Liver (tissue), 3 donors: ENCODE results near the gene CACHD1.

Experiments
- FOXA1 ChIP-seq: IDR thresholded peaks from 2 replicates; pipeline ENCODE4 v1.6.1; 2016; ENCODE audit warnings: antibody characterized with exemption
- GABPA ChIP-seq, 2 donors: IDR thresholded peaks in 1 of 2; conservative IDR thresholded peaks in 1 of 2; 2 replicates each; pipeline ENCODE4 v1.6.1; 2016; ENCODE audit warnings: antibody characterized with exemption in 2 of 2, mild to moderate bottlenecking in 1 of 2, moderate library complexity in 1 of 2
- JUND ChIP-seq, 2 donors: IDR thresholded peaks; 2 replicates each; pipeline ENCODE4 v1.6.1; 2016; ENCODE audit warnings: antibody characterized with exemption in 2 of 2
- NR2F2 ChIP-seq: IDR thresholded peaks from 2 replicates; pipeline ENCODE4 v1.6.1; 2016; ENCODE audit warnings: antibody characterized with exemption
- RAD21 ChIP-seq, 2 donors: IDR thresholded peaks; 2 replicates each; pipeline ENCODE4 v1.6.1; 2016; ENCODE audit warnings: antibody characterized with exemption in 2 of 2, mild to moderate bottlenecking in 2 of 2
- RXRA ChIP-seq, 2 donors: IDR thresholded peaks; 2 replicates each; pipeline ENCODE4 v1.6.1; 2017 to 2018; ENCODE audit warnings: antibody characterized with exemption in 2 of 2, mild to moderate bottlenecking in 1 of 2
- SP1 ChIP-seq: IDR thresholded peaks from 2 replicates; pipeline ENCODE4 v1.6.1; 2018; ENCODE audit warnings: antibody characterized with exemption, mild to moderate bottlenecking
- TAF1 ChIP-seq: conservative IDR thresholded peaks from 2 replicates; pipeline ENCODE4 v1.6.1; 2016; ENCODE audit warnings: antibody characterized with exemption, mild to moderate bottlenecking
- YY1 ChIP-seq: IDR thresholded peaks from 2 replicates; pipeline ENCODE4 v1.6.1; 2016; ENCODE audit warnings: antibody characterized with exemption, mild to moderate bottlenecking
- TF ChIP-seq, protein P1 (sequence below): fragments of 150-350 bp; IDR thresholded peaks from 2 replicates; pipeline ENCODE4 v1.5.1; 2017; ENCODE audit warnings: improper control_type of control experiment, low read depth, low read length; ENCODE audit not compliant: missing input control
- TF ChIP-seq, protein P2 (sequence below): IDR thresholded peaks from 2 replicates; pipeline ENCODE4 v1.6.1; 2016; ENCODE audit warnings: antibody characterized with exemption, mild to moderate bottlenecking
- TF ChIP-seq, protein P3 (sequence below): IDR thresholded peaks from 2 replicates; pipeline ENCODE4 v1.6.1; 2016; ENCODE audit warnings: antibody characterized with exemption
- TF ChIP-seq, protein P4 (sequence below): IDR thresholded peaks from 2 replicates; pipeline ENCODE4 v1.6.1; 2016; ENCODE audit warnings: antibody characterized with exemption
- donor health status: healthy.
- donor health status: healthy.

DNA sequence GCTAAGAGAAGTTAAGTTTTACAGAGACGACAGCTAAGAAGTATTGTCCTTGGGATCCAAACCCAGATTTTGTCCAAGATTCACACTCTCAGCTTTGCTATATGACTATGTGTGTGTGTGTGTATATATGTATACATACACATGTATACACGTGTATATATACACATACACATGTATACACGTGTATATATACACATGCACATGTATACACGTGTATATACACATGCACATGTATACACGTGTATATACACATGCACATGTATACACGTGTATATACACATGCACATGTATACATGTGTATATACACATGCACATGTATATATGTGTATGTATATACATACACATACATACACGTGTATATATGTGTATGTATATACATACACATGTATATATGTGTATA is 3.9 kb upstream of the CACHD1 start:
- TF ChIP-seq, protein P1, sequence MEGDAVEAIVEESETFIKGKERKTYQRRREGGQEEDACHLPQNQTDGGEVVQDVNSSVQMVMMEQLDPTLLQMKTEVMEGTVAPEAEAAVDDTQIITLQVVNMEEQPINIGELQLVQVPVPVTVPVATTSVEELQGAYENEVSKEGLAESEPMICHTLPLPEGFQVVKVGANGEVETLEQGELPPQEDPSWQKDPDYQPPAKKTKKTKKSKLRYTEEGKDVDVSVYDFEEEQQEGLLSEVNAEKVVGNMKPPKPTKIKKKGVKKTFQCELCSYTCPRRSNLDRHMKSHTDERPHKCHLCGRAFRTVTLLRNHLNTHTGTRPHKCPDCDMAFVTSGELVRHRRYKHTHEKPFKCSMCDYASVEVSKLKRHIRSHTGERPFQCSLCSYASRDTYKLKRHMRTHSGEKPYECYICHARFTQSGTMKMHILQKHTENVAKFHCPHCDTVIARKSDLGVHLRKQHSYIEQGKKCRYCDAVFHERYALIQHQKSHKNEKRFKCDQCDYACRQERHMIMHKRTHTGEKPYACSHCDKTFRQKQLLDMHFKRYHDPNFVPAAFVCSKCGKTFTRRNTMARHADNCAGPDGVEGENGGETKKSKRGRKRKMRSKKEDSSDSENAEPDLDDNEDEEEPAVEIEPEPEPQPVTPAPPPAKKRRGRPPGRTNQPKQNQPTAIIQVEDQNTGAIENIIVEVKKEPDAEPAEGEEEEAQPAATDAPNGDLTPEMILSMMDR = no peak
- TF ChIP-seq, protein P2, sequence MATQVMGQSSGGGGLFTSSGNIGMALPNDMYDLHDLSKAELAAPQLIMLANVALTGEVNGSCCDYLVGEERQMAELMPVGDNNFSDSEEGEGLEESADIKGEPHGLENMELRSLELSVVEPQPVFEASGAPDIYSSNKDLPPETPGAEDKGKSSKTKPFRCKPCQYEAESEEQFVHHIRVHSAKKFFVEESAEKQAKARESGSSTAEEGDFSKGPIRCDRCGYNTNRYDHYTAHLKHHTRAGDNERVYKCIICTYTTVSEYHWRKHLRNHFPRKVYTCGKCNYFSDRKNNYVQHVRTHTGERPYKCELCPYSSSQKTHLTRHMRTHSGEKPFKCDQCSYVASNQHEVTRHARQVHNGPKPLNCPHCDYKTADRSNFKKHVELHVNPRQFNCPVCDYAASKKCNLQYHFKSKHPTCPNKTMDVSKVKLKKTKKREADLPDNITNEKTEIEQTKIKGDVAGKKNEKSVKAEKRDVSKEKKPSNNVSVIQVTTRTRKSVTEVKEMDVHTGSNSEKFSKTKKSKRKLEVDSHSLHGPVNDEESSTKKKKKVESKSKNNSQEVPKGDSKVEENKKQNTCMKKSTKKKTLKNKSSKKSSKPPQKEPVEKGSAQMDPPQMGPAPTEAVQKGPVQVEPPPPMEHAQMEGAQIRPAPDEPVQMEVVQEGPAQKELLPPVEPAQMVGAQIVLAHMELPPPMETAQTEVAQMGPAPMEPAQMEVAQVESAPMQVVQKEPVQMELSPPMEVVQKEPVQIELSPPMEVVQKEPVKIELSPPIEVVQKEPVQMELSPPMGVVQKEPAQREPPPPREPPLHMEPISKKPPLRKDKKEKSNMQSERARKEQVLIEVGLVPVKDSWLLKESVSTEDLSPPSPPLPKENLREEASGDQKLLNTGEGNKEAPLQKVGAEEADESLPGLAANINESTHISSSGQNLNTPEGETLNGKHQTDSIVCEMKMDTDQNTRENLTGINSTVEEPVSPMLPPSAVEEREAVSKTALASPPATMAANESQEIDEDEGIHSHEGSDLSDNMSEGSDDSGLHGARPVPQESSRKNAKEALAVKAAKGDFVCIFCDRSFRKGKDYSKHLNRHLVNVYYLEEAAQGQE = no peak
- TF ChIP-seq SP1 (no peak), JUND (IDR thresholded peaks at IDR 0.05) (no peak), TAF1 (no peak), NR2F2 (no peak), GABPA (IDR thresholded peaks at IDR 0.05 in 1 of 2, conservative IDR thresholded peaks at IDR 0.05 in 1 of 2) (no peak), RAD21 (IDR thresholded peaks at IDR 0.05) (no peak), FOXA1 (no peak), YY1 (no peak), RXRA (IDR thresholded peaks at IDR 0.05) (no peak)
- TF ChIP-seq, protein P3, sequence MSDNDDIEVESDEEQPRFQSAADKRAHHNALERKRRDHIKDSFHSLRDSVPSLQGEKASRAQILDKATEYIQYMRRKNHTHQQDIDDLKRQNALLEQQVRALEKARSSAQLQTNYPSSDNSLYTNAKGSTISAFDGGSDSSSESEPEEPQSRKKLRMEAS = no peak
- TF ChIP-seq, protein P4, sequence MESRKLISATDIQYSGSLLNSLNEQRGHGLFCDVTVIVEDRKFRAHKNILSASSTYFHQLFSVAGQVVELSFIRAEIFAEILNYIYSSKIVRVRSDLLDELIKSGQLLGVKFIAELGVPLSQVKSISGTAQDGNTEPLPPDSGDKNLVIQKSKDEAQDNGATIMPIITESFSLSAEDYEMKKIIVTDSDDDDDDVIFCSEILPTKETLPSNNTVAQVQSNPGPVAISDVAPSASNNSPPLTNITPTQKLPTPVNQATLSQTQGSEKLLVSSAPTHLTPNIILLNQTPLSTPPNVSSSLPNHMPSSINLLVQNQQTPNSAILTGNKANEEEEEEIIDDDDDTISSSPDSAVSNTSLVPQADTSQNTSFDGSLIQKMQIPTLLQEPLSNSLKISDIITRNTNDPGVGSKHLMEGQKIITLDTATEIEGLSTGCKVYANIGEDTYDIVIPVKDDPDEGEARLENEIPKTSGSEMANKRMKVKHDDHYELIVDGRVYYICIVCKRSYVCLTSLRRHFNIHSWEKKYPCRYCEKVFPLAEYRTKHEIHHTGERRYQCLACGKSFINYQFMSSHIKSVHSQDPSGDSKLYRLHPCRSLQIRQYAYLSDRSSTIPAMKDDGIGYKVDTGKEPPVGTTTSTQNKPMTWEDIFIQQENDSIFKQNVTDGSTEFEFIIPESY = no peak
